Panc1 (cell line): ENCODE measurements around the gene FUBP1. TPM values are rescaled to one million over a fixed set of nuclear protein-coding genes. Genes with fewer than 3 reads are reported as not detected.

Source experiments
- ATAC-seq: fragments of 200-7000 bp; cut with Tn5 transposase; 2 replicates; pipeline ENCODE4 v1.9.1; 2020; ENCODE audit warnings: mild to moderate bottlenecking, moderate library complexity
- BruUV-seq: library from RNA; stranded (reverse); fragments of 400-500 nt; replicated peaks from 2 replicates; lab custom pipeline; 2021; lab: Mats Ljungman, UMichigan
- CTCF ChIA-PET: fragments of 300-600 bp; sonication (Branson Sonifier 250); formaldehyde crosslinking; loops from one replicate; lab custom pipeline; 2022; ENCODE audit warnings: antibody characterized with exemption; lab: Charles Lee
- POLR2A ChIA-PET: fragments of 300-600 bp; sonication (Branson Sonifier 250); formaldehyde crosslinking; loops from one replicate; lab custom pipeline; 2022; ENCODE audit warnings: antibody characterized with exemption; lab: Charles Lee
- DNase-seq: peaks from one replicate; pipeline ENCODE4 v3.0.0-alpha.2; 2010; ENCODE audit warnings: low read depth, low spot score
- H3K27ac ChIP-seq: 2 replicates; pipeline ENCODE4 v1.5.1; 2011; ENCODE audit warnings: mild to moderate bottlenecking, low read length, inconsistent platforms
- H3K27me3 ChIP-seq: fragments of 200-500 bp; sonication (Bioruptor generic); 2 replicates; pipeline ENCODE4 v1.6.0; 2014; ENCODE audit warnings: low read length, inconsistent platforms; ENCODE audit not compliant: control insufficient read depth, insufficient read depth
- H3K36me3 ChIP-seq: fragments of 200-500 bp; sonication (Bioruptor generic); 2 replicates; pipeline ENCODE4 v1.5.1; 2014; ENCODE audit warnings: inconsistent platforms, mild to moderate bottlenecking, low read length, moderate library complexity; ENCODE audit not compliant: control insufficient read depth, insufficient read depth
- H3K4me1 ChIP-seq: 2 replicates; pipeline ENCODE4 v1.5.1; 2011; ENCODE audit warnings: inconsistent platforms, mild to moderate bottlenecking, low read length, moderate library complexity; ENCODE audit not compliant: control insufficient read depth, insufficient read depth
- H3K4me3 ChIP-seq, 2 experiments: 2 replicates each; pipeline ENCODE4 v1.5.1; 2011 to 2012; ENCODE audit warnings: low read depth in 2 of 2, low read length in 2 of 2, mild to moderate bottlenecking in 2 of 2, inconsistent platforms in 1 of 2, moderate library complexity in 1 of 2
- H3K9me3 ChIP-seq: fragments of 200-500 bp; sonication (Bioruptor generic); 2 replicates; pipeline ENCODE4 v1.5.1; 2014; ENCODE audit warnings: low read depth, mild to moderate bottlenecking, inconsistent platforms, low read length, moderate library complexity; ENCODE audit not compliant: control insufficient read depth, insufficient read depth
- CTCF ChIP-seq: fragments of 450-650 bp; IDR thresholded peaks from 2 replicates; pipeline ENCODE4 v1.5.1; 2017; ENCODE audit warnings: mild to moderate bottlenecking
- POLR2AphosphoS5 ChIP-seq: IDR thresholded peaks from 2 replicates; pipeline ENCODE4 v1.6.1; 2012; ENCODE audit warnings: mild to moderate bottlenecking, low read depth, low read length, moderate library complexity
- REST ChIP-seq, 2 experiments: IDR thresholded peaks; 2 replicates each; pipeline ENCODE4 v1.6.1; 2011 to 2012; ENCODE audit warnings: low read depth in 2 of 2, control low read depth in 1 of 2, low read length in 1 of 2, mild to moderate bottlenecking in 1 of 2, moderate library complexity in 1 of 2; ENCODE audit not compliant: insufficient read depth in 1 of 2
- SIN3A ChIP-seq: IDR thresholded peaks from 2 replicates; pipeline ENCODE4 v1.6.1; 2012; ENCODE audit warnings: low read depth, mild to moderate bottlenecking, low read length, moderate library complexity, borderline replicate concordance; ENCODE audit not compliant: insufficient read depth
- TCF7L2 ChIP-seq: IDR thresholded peaks from 2 replicates; pipeline ENCODE4 v1.6.1; 2011; ENCODE audit warnings: mild to moderate bottlenecking, low read depth, low read length, inconsistent platforms
- in situ Hi-C: cut with HindIII; loops from 2 replicates; pipeline ENCODE4 v1.10.0; 2016; ENCODE audit warnings: low sequenced_read_pairs, low pct_unique_long_range_greater_than_20kb
- intact Hi-C: fragments of 100-400 bp; cut with micrococcal nuclease; formaldehyde crosslinking; loops from one replicate; pipeline ENCODE4 v1.10.0; 2022; ENCODE audit not compliant: unreplicated experiment
- total RNA-seq: library from RNA; stranded (reverse); gene quantifications from one replicate; pipeline ENCODE4 v1.2.1, GENCODE V29; 2021; ENCODE audit not compliant: unreplicated experiment

Gene FUBP1
- total RNA-seq, 1 experiment from 2014 or later = 150 TPM

- H3K4me3 ChIP-seq = peak overlapping the region; percentile 55
- H3K4me1 ChIP-seq = peaks cover 24% of the 10 kb centered on the region
- intact Hi-C loops = loop anchor here (10.0 kb wide), 1 partner anchor 99 kb away; no protein-coding TSS in a partner anchor
- no peaks in the 10 kb centered on the region for H3K36me3 ChIP-seq
- in situ Hi-C loops = no loop called here
- H3K27ac ChIP-seq = peak overlapping the region; percentile 96
- TSS peak; percentile 70 for BruUV-seq
- H3K9me3 ChIP-seq = no peaks in the 10 kb centered on the region
- H3K27me3 ChIP-seq = no peaks in the 10 kb centered on the region
- ATAC-seq (no peak), DNase-seq (no peak)
- POLR2A ChIA-PET = interaction anchor here (0.6 to 1.2 kb wide), 2 partner anchors 27 to 36 kb away, joined by 3 to 8 read pairs; partner anchors contain the start of gene FUBP1
- CTCF ChIA-PET = interaction anchor here (1.0 to 1.5 kb wide), 2 partner anchors 11 to 29 kb away, joined by 3 to 4 read pairs; no protein-coding TSS in a partner anchor
- TF ChIP-seq SIN3A (no peak), POLR2AphosphoS5 (no peak), REST (IDR thresholded peaks at IDR 0.05; ENCODE audit: insufficient read depth in 1 of 2, low read depth in 2 of 2, low read length in 1 of 2) (no peak), CTCF (no peak), TCF7L2 (no peak)
Measured at GRCh38 chr1:78005448-78005722, 26.5 kb upstream of the FUBP1 start.

- ChIA-PET CTCF (interaction anchor here (0.5 to 1.5 kb wide), 6 partner anchors 10 to 321 kb away, joined by 3 to 11 read pairs (median 5); no protein-coding TSS in a partner anchor), POLR2A (interaction anchor here (0.6 to 1.2 kb wide), 6 partner anchors 9 to 36 kb away, joined by 3 to 8 read pairs (median 4); partner anchors contain the start of gene FUBP1)
- H3K36me3 ChIP-seq = no peaks in the 10 kb centered on the region
- ATAC-seq (peak; percentile 99), DNase-seq (peak; percentile 94)
- H3K4me3 ChIP-seq = peak within 1 kb of the TSS; percentile 55
- no TSS peak for BruUV-seq
- intact Hi-C loops (loop anchor here (10.0 kb wide), 1 partner anchor 100 kb away; no protein-coding TSS in a partner anchor), in situ Hi-C loops (no loop called here)
- TF ChIP-seq CTCF (no peak), POLR2AphosphoS5 (no peak; the same call in 1 of the 2 replicates), SIN3A (0 out of 2 replicates have a peak, but pooled peaks have one; percentile 47), TCF7L2 (no peak), REST (IDR thresholded peaks at IDR 0.05; ENCODE audit: insufficient read depth in 1 of 2, low read depth in 2 of 2, low read length in 1 of 2) (no peak)
- no peaks in the 10 kb centered on the region for H3K9me3 ChIP-seq
- H3K4me1 ChIP-seq = peaks cover 24% of the 10 kb centered on the region
- H3K27ac ChIP-seq = peak within 1 kb of the TSS; percentile 96
- H3K27me3 ChIP-seq = no peaks in the 10 kb centered on the region
Measured at GRCh38 chr1:78004719-78005447, 26.0 kb upstream of the FUBP1 start, which contains the start of gene DNAJB4. DNAJB4 (plus strand) TSS chr1:78004939; CDS start chr1:78005111, 172 bp downstream.
